SH-SY5Y (cell line): ENCODE data around the gene TULP4.

Experiments
- GATA2 ChIP-seq: IDR thresholded peaks from 2 replicates; pipeline ENCODE4 v1.6.1; 2011; ENCODE audit warnings: mild to moderate bottlenecking, low read depth, low read length
- GATA3 ChIP-seq: IDR thresholded peaks from 2 replicates; pipeline ENCODE4 v1.6.1; 2011; ENCODE audit warnings: low read depth, mild to moderate bottlenecking, low read length, moderate library complexity

- no peak for TF ChIP-seq GATA3
- no peak for TF ChIP-seq GATA2
Observed at GRCh38 chr6:158328952-158329351, 16.7 kb downstream of the TULP4 start.
